AG08396 (cell line): ENCODE measurements around the gene ADAM22.

Source experiments
- DNase-seq: peaks from one replicate; pipeline ENCODE4 v3.0.0; 2012; ENCODE audit warnings: low spot score, mixed read lengths

ADAM22 gene

GRCh38 chr7:88218429-88218745 lies 284.3 kb downstream of the ADAM22 start:
- DNase-seq, result no peak

DNA sequence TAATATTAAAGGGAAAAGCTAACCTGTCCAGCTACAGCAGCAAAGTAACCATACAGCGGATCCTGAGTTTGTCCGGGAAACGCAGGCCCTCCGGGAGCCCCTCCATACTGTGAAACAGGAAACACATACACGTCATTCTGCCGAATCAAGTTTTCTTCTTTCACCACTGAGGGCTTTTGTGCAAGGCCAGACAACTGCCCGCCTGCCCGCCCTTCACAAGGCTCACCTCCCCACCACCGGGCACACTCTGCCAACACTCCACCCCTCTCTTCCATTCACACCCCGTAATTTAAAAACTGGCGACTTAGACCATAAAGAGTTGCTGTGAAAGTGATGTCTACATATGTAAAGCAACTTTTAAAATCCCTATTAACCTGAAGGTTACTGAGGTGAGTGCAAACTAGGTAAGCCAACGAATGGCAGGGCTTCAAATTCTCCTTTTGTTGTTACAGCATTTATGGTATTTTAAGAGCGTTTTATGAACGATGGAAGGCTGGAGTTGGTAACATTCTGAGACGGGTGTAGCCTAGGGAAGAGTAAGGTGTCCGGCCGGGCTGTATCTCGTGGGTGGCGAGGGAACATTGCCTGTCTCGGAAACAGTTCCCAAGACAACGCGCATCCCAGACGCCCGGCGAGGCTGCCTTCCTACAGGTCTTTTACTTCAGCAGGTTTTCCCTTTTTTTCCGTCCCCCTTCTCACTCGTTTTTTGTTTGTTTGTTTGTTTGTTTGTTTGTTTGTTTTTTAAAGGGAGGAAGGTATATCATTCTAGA lies 285.0 kb downstream of the ADAM22 start:
- peak; percentile 53 for DNase-seq

- DNase-seq, result peak; percentile 95
Observed at GRCh38 chr7:88219781-88220747, 286.0 kb downstream of the ADAM22 start, which contains the start of gene SRI. TSS of gene SRI (minus strand) at chr7:88220038. CDS start at chr7:88220026, 12 bp downstream.

DNA sequence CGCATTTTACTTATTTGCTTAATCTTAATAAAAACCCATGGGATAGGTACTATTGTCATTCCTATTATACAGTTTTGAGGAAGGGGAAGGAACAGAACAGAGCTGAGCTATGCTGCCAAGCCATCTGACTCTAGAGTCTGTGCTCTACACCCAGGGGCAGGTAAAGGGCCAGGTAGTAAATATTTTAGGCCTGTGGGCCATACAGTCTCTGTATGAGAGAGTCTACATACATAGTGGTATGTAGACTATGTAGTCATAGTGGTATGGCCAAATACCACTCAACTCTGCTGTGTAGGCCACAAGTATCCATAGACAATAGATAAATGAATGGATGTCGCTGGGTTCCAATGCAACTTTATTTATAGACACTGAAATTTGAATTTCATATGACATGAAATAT lies 289.2 kb downstream of the ADAM22 start:
- DNase-seq, result no peak

DNA sequence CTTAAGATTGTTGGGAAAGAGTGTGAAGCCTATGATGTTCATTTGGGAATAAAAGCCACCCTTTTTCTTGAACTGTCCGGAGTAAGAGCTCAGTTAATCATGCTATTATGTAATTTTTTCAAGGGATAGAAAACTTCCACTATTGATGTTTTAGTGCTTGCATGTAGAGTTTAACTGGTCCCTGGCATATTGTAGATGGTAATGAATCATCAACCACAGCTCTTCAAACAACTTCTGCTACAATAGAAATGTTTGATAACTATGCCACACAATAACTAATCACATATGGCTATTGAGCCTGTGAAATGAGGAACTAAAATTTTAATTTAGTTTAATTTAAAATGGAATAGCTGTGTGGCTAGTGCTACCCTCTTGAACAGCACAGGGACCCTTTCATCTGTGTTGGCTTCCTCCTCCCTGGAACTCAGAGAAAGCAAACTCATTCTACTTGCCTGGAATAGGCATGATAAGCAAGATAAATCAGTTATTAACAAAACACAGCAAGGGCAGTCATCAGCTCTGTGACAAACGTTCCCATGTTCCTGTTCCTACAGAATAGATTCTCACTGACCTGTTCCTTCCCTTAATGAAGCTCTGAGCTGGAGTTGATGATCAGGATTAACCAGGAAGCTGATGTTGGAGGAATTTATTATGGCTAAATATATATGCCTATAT lies 290.7 kb downstream of the ADAM22 start:
- peak; percentile 20 for DNase-seq

- no peak for DNase-seq
Observed at GRCh38 chr7:88226201-88226600, 292.1 kb downstream of the ADAM22 start.

DNA sequence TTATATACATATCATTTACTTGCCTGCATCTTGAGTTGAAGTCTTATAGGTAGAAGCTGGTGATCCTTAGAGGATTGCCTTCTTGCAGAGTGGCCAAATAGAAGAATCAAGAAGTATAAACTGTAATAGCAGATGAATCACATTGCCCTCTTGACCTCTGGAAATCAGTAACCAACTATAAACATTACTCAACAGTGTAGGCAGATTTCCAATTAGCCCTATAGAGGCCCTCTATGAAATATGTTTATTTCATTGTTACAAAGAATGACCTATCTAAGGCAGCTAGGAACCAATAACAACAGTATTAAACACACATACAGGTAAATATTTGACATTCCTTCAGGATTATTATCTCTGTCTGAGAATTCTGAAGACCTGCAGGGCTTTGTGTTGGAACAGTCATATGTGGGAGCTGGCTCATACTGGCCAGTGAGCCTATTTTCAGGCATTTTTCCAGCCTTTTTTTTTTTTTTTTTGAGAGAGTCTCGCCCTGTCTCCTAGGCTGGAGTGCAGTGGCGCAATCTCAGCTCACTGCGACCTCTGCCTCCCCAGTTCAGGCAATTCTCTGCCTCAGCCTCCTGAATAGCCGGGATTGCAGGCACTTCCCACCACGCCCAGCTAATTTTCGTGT lies 292.9 kb downstream of the ADAM22 start:
- DNase-seq, result peak; percentile 22

DNA sequence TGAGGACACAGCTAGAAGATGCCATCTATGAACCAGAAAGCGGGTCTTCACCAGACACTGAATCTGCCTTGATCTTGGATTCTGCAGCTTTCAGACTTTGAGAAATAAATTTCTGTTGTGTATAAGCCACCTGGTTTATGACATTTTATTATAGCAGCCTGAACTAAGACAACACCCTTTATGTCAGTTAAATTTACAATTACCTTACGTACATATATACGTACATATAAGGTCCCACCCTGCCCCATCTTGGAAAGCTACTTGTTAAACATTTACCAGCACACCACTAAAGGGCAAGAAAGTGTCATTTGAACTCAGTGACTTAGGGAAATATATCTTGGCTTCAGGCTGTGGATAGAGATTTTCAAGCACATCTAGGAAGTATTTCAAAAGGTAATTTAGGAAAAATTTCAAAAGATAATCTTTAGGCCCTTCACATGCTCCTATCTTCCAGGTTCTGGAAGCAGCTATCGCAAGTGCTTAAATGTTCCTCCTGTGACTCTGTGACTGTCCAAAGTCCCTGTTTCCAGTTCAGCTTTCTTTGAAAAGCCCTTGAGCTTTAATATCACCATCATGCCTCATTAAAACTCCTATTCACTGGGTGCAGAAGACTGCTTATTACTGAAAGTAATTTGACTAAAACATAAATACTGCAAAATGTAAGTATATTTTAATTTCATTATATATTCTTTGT lies 295.4 kb downstream of the ADAM22 start:
- DNase-seq, result no peak

DNA sequence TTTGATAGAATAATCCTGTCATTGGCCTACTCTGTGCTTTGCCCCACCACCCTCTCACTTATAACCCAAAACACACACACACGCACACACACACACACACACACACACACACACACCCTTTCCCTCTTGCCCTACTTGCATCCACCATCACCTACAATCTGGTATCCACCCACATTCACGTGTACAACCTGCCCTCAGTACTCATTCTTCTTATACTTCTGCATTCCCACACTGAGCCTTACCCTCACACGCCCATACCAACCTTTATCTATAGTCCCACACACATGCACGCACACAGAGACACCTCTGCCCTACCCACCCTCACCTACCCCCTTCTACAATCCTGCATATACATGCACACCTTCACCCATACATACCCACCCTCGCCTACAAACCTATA lies 296.6 kb downstream of the ADAM22 start:
- no peak for DNase-seq

DNA sequence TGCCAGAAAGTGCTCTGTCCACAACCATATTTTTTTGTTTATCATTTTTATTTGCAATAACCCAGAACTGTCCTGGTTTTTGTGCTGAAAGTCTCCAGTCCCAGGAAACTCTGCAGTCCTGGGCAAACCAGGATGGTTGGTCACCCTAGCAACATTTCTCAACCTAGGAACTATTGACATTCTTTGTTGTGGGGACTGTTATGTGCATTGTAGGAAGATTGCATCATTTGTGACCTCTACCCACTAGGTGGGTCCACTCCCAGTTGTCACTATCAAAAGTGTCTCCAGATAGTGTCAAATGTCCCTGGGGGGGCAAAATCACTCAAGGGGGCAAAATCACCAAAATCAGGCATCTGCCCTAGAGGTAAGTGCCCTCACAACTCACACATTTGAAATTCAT lies 299.8 kb downstream of the ADAM22 start:
- DNase-seq, result no peak

GRCh38 chr7:88239852-88240251 lies 305.8 kb downstream of the ADAM22 start:
- no peak for DNase-seq

- DNase-seq, result peak; percentile 23
Observed at GRCh38 chr7:88243345-88243909, 309.4 kb downstream of the ADAM22 start.

GRCh38 chr7:88244258-88244657 lies 310.2 kb downstream of the ADAM22 start:
- DNase-seq, result no peak
